Natural killer cell (primary cell): ENCODE data around the gene NR2F2. TPM values are rescaled to one million over a fixed set of nuclear protein-coding genes. Genes with fewer than 3 reads are reported as not detected.

ENCODE experiments used
- ATAC-seq, 3 donors: fragments of 150-1000 bp in 2 of 3; fragments of 200-7000 bp in 1 of 3; cut with Tn5 transposase; 1 replicate in 1 of 3; 2 replicates in 2 of 3; pipeline ENCODE4 v1.10.0; 2021; ENCODE audit warnings: mild to moderate bottlenecking in 2 of 3, moderate library complexity in 2 of 3
- DNase-seq, 2 donors: peaks; one replicate each; pipeline versions ENCODE4 v3.0.0 to v3.0.0-alpha.2; 2013 to 2021; ENCODE audit warnings: mixed read lengths in 1 of 2
- H3K27ac ChIP-seq: one replicate; pipeline ENCODE4 v1.5.1; 2013; ENCODE audit warnings: mild to moderate bottlenecking, low read length
- H3K27me3 ChIP-seq: one replicate; pipeline ENCODE4 v1.6.1; 2013; ENCODE audit warnings: low read length; ENCODE audit not compliant: control insufficient read depth, insufficient read depth
- H3K36me3 ChIP-seq: one replicate; pipeline ENCODE4 v1.6.1; 2013; ENCODE audit warnings: low read length; ENCODE audit not compliant: control insufficient read depth, insufficient read depth
- H3K4me1 ChIP-seq: one replicate; pipeline ENCODE4 v1.6.1; 2013; ENCODE audit warnings: low read length; ENCODE audit not compliant: control insufficient read depth, insufficient read depth
- H3K4me3 ChIP-seq: one replicate; pipeline ENCODE4 v1.5.1; 2013; ENCODE audit warnings: low read length
- H3K9me3 ChIP-seq: one replicate; pipeline ENCODE4 v1.6.1; 2013; ENCODE audit warnings: low read length; ENCODE audit not compliant: control insufficient read depth, insufficient read depth
- H3K27ac Mint-ChIP-seq, 2 donors: one replicate each; pipeline ENCODE4 v1.8.0; 2022; ENCODE audit warnings: mild to moderate bottlenecking in 2 of 2, mixed read lengths in 2 of 2, moderate library complexity in 1 of 2
- H3K27me3 Mint-ChIP-seq, 2 donors: one replicate each; pipeline ENCODE4 v1.8.0; 2022; ENCODE audit warnings: low read depth in 2 of 2, mixed read lengths in 2 of 2
- H3K36me3 Mint-ChIP-seq: one replicate; pipeline ENCODE4 v1.8.0; 2022; ENCODE audit warnings: mixed read lengths
- H3K4me1 Mint-ChIP-seq, 2 donors: one replicate each; pipeline ENCODE4 v1.8.0; 2022; ENCODE audit warnings: mixed read lengths in 2 of 2
- H3K4me3 Mint-ChIP-seq: one replicate; pipeline ENCODE4 v1.8.0; 2022; ENCODE audit warnings: mild to moderate bottlenecking, moderate library complexity, mixed read lengths
- H3K9me3 Mint-ChIP-seq, 2 donors: one replicate each; pipeline ENCODE4 v1.8.0; 2022; ENCODE audit warnings: mixed read lengths in 2 of 2
- CTCF ChIP-seq: fragments of 200-600 bp; IDR thresholded peaks from one replicate; pipeline ENCODE4 v1.8.0; 2022; ENCODE audit warnings: antibody characterized with exemption
- WGBS: methylation state at CpG from one replicate; pipeline ENCODE4 v1.1.7; 2013; ENCODE audit warnings: missing lambda C conversion rate; ENCODE audit not compliant: insufficient coverage; 5-methylcytosine and 5-hydroxymethylcytosine counted together
- intact Hi-C: fragments of 100-400 bp; cut with micrococcal nuclease; formaldehyde crosslinking; loops from one replicate; pipeline ENCODE4 v1.14.2; 2022
- total RNA-seq, 4 donors: library from RNA; stranded (reverse); fragments of 120-200 nt in 1 of 4; gene quantifications; one replicate each; pipeline versions ENCODE4 v1.2.3 to v1.2.4, GENCODE V29; 2013 to 2022

The NR2F2 gene
- total RNA-seq, 3 donors from 2014 or later (not counting 1 experiment from before 2014, with no cell fraction given) = not detected

- H3K27ac Mint-ChIP-seq = no peak overlapping the region
- H3K36me3 Mint-ChIP-seq = peaks cover 19% of the 10 kb centered on the region
- WGBS = 13% methylated on average over 19 of the region's 21 CpGs
- ATAC-seq (no peak), DNase-seq (no peak)
- peaks cover 11 to 12% of the 10 kb centered on the region in 2 donors for H3K4me1 Mint-ChIP-seq
- TF ChIP-seq CTCF = no peak
- Histone ChIP-seq H3K4me1 (peaks cover 9% of the 10 kb centered on the region), H3K9me3 (peaks cover 15% of the 10 kb centered on the region), H3K27me3 (peaks cover 83% of the 10 kb centered on the region), H3K36me3 (no peaks in the 10 kb centered on the region), H3K4me3 (no peak overlapping the region), H3K27ac (no peak overlapping the region)
- peak overlapping the region; percentile 13 for H3K4me3 Mint-ChIP-seq
- intact Hi-C loops = no loop called here
- H3K9me3 Mint-ChIP-seq = peaks cover 0 to 3% of the 10 kb centered on the region in 2 donors
- peaks cover 67 to 68% of the 10 kb centered on the region in 2 donors for H3K27me3 Mint-ChIP-seq
Measured at GRCh38 chr15:96362011-96362754, 31.7 kb downstream of the NR2F2 start.

GRCh38 chr15:96362755-96363651, 32.5 kb downstream of the NR2F2 start:
- Mint-ChIP-seq H3K9me3 (peaks cover 0 to 3% of the 10 kb centered on the region in 2 donors), H3K27ac (no peak overlapping the region), H3K4me1 (peaks cover 3 to 4% of the 10 kb centered on the region in 2 donors), H3K27me3 (peaks cover 66 to 69% of the 10 kb centered on the region in 2 donors), H3K36me3 (peaks cover 11% of the 10 kb centered on the region), H3K4me3 (peak overlapping the region; percentile 21)
- Histone ChIP-seq H3K9me3 (peaks cover 15% of the 10 kb centered on the region), H3K4me3 (no peak overlapping the region), H3K27me3 (peaks cover 83% of the 10 kb centered on the region), H3K27ac (no peak overlapping the region), H3K36me3 (no peaks in the 10 kb centered on the region), H3K4me1 (peaks cover 1% of the 10 kb centered on the region)
- intact Hi-C loops = no loop called here
- no peak for TF ChIP-seq CTCF
- peak in 1 of 3 donors; percentile 40 for ATAC-seq
- DNase-seq = no peak
- 5% methylated on average over 34 of the region's 37 CpGs for WGBS

- no peak for TF ChIP-seq CTCF
- Mint-ChIP-seq H3K9me3 (peaks cover 0 to 3% of the 10 kb centered on the region in 2 donors), H3K4me1 (no peaks in the 10 kb centered on the region), H3K27me3 (peaks cover 63 to 67% of the 10 kb centered on the region in 2 donors), H3K27ac (no peak overlapping the region), H3K36me3 (peaks cover 7% of the 10 kb centered on the region), H3K4me3 (no peak overlapping the region)
- Histone ChIP-seq H3K4me3 (no peak overlapping the region), H3K27ac (no peak overlapping the region), H3K27me3 (peaks cover 83% of the 10 kb centered on the region), H3K4me1 (no peaks in the 10 kb centered on the region), H3K36me3 (no peaks in the 10 kb centered on the region), H3K9me3 (peaks cover 12% of the 10 kb centered on the region)
- DNase-seq = no peak
- ATAC-seq = no peak
- WGBS = 9% methylated on average over 9 of the region's 9 CpGs
- intact Hi-C loops = no loop called here
Measured at GRCh38 chr15:96363707-96364106, 33.2 kb downstream of the NR2F2 start.
